Liver (tissue), 9 donors: ENCODE data around the gene CIZ1. TPM values are rescaled to one million over a fixed set of nuclear protein-coding genes. Genes with fewer than 3 reads are reported as not detected.

ENCODE experiments used
- DNase-seq: peaks from one replicate; pipeline ENCODE4 v3.0.0-alpha.2; 2017; ENCODE audit warnings: low spot score
- H3K27ac ChIP-seq, 2 donors: one replicate each; pipeline ENCODE4 v1.7.0; 2013; ENCODE audit warnings: inconsistent platforms in 2 of 2, low read length in 2 of 2, control low read depth in 1 of 2, low read depth in 1 of 2, mild to moderate bottlenecking in 1 of 2
- H3K27me3 ChIP-seq, 4 donors: one replicate each; pipeline versions ENCODE4 v1.6.1 to v1.7.0; 2013; ENCODE audit warnings: low read length in 3 of 4, inconsistent platforms in 1 of 4, mild to moderate bottlenecking in 1 of 4, moderate library complexity in 1 of 4; ENCODE audit not compliant: control insufficient read depth in 4 of 4, insufficient read depth in 4 of 4
- H3K36me3 ChIP-seq, 4 donors: one replicate each; pipeline versions ENCODE4 v1.6.1 to v1.7.0; 2013; ENCODE audit warnings: low read length in 3 of 4, mild to moderate bottlenecking in 3 of 4, low read depth in 1 of 4, moderate library complexity in 1 of 4; ENCODE audit not compliant: control insufficient read depth in 4 of 4, insufficient read depth in 3 of 4
- H3K4me1 ChIP-seq, 4 donors: one replicate each; pipeline versions ENCODE4 v1.6.1 to v1.7.0; 2013; ENCODE audit warnings: low read length in 3 of 4, mild to moderate bottlenecking in 3 of 4, moderate library complexity in 1 of 4; ENCODE audit not compliant: control insufficient read depth in 4 of 4, insufficient read depth in 4 of 4
- H3K4me3 ChIP-seq, 3 donors: one replicate each; pipeline versions ENCODE4 v1.6.1 to v1.7.0; 2013; ENCODE audit warnings: low read length in 3 of 3, control low read depth in 1 of 3, low read depth in 1 of 3, mild to moderate bottlenecking in 1 of 3
- H3K9ac ChIP-seq, 2 donors: one replicate each; pipeline ENCODE4 v1.7.0; 2013; ENCODE audit warnings: low read length in 2 of 2, mild to moderate bottlenecking in 2 of 2, moderate library complexity in 2 of 2, control low read depth in 1 of 2, low read depth in 1 of 2
- H3K9me3 ChIP-seq, 4 donors: one replicate each; pipeline versions ENCODE4 v1.6.1 to v1.7.0; 2013; ENCODE audit warnings: low read length in 3 of 4; ENCODE audit not compliant: control insufficient read depth in 4 of 4
- EGR1 ChIP-seq, 2 donors: IDR thresholded peaks; 2 replicates each; pipeline ENCODE4 v1.6.1; 2016 to 2018; ENCODE audit warnings: antibody characterized with exemption in 2 of 2, low read depth in 2 of 2
- FOXA1 ChIP-seq: IDR thresholded peaks from 2 replicates; pipeline ENCODE4 v1.6.1; 2016; ENCODE audit warnings: antibody characterized with exemption
- FOXA2 ChIP-seq: IDR thresholded peaks from 2 replicates; pipeline ENCODE4 v1.6.1; 2016; ENCODE audit warnings: antibody characterized with exemption
- GABPA ChIP-seq, 2 donors: IDR thresholded peaks in 1 of 2; conservative IDR thresholded peaks in 1 of 2; 2 replicates each; pipeline ENCODE4 v1.6.1; 2016; ENCODE audit warnings: antibody characterized with exemption in 2 of 2, mild to moderate bottlenecking in 1 of 2, moderate library complexity in 1 of 2
- HNF4A ChIP-seq, 2 donors: conservative IDR thresholded peaks; 2 replicates each; pipeline ENCODE4 v1.6.1; 2016; ENCODE audit warnings: antibody characterized with exemption in 2 of 2, mild to moderate bottlenecking in 2 of 2
- HNF4G ChIP-seq: IDR thresholded peaks from 2 replicates; pipeline ENCODE4 v1.6.1; 2016; ENCODE audit warnings: antibody characterized with exemption
- JUND ChIP-seq, 2 donors: IDR thresholded peaks; 2 replicates each; pipeline ENCODE4 v1.6.1; 2016; ENCODE audit warnings: antibody characterized with exemption in 2 of 2
- NR2F2 ChIP-seq: IDR thresholded peaks from 2 replicates; pipeline ENCODE4 v1.6.1; 2016; ENCODE audit warnings: antibody characterized with exemption
- RAD21 ChIP-seq, 2 donors: IDR thresholded peaks; 2 replicates each; pipeline ENCODE4 v1.6.1; 2016; ENCODE audit warnings: antibody characterized with exemption in 2 of 2, mild to moderate bottlenecking in 2 of 2
- RXRA ChIP-seq, 2 donors: IDR thresholded peaks; 2 replicates each; pipeline ENCODE4 v1.6.1; 2017 to 2018; ENCODE audit warnings: antibody characterized with exemption in 2 of 2, mild to moderate bottlenecking in 1 of 2
- SP1 ChIP-seq: IDR thresholded peaks from 2 replicates; pipeline ENCODE4 v1.6.1; 2018; ENCODE audit warnings: antibody characterized with exemption, mild to moderate bottlenecking
- TAF1 ChIP-seq: conservative IDR thresholded peaks from 2 replicates; pipeline ENCODE4 v1.6.1; 2016; ENCODE audit warnings: antibody characterized with exemption, mild to moderate bottlenecking
- YY1 ChIP-seq: IDR thresholded peaks from 2 replicates; pipeline ENCODE4 v1.6.1; 2016; ENCODE audit warnings: antibody characterized with exemption, mild to moderate bottlenecking
- WGBS: extraction: QIAGEN DNeasy Blood & Tissue Kit; methylation state at CpG from one replicate; pipeline ENCODE4 v1.1.7; 2013; 5-methylcytosine and 5-hydroxymethylcytosine counted together
- polyA plus RNA-seq, 2 donors: library from polyadenylated mRNA; stranded (reverse) in 1 of 2; unstranded in 1 of 2; fragments of 200-250 nt in 1 of 2; fragments of >200 nt in 1 of 2; fragmentation: Nextera tagmentation in 1 of 2; extraction: Ambion mirVana in 1 of 2; gene quantifications; one replicate each; pipeline versions ENCODE4 v1.2.1 to v1.2.3, GENCODE V29; 2013 to 2015
- total RNA-seq, 2 donors: library from RNA; depleted of rRNA; stranded (reverse); fragments of >200 nt; gene quantifications; one replicate each; pipeline ENCODE4 v1.2.3, GENCODE V29; 2014
- TF ChIP-seq, protein P1 (sequence below): fragments of 150-350 bp; IDR thresholded peaks from 2 replicates; pipeline ENCODE4 v1.5.1; 2017; ENCODE audit warnings: improper control_type of control experiment, low read depth, low read length; ENCODE audit not compliant: missing input control
- TF ChIP-seq, protein P2 (sequence below): IDR thresholded peaks from 2 replicates; pipeline ENCODE4 v1.6.1; 2016; ENCODE audit warnings: antibody characterized with exemption
- TF ChIP-seq, protein P3 (sequence below): IDR thresholded peaks from 2 replicates; pipeline ENCODE4 v1.6.1; 2016; ENCODE audit warnings: antibody characterized with exemption
- TF ChIP-seq, protein P4 (sequence below): IDR thresholded peaks from 2 replicates; pipeline ENCODE4 v1.6.1; 2016; ENCODE audit warnings: antibody characterized with exemption, mild to moderate bottlenecking
- TF ChIP-seq, protein P5 (sequence below): IDR thresholded peaks from 2 replicates; pipeline ENCODE4 v1.6.1; 2016; ENCODE audit warnings: antibody characterized with exemption
- donor health status: healthy.
- donor health status: healthy.
- donor health status: healthy.
- donor health status: healthy.
- donor health status: healthy.

Gene CIZ1
- total and polyA plus RNA-seq, 4 donors = 12.5 to 15.5 (median 13.7) TPM

DNA sequence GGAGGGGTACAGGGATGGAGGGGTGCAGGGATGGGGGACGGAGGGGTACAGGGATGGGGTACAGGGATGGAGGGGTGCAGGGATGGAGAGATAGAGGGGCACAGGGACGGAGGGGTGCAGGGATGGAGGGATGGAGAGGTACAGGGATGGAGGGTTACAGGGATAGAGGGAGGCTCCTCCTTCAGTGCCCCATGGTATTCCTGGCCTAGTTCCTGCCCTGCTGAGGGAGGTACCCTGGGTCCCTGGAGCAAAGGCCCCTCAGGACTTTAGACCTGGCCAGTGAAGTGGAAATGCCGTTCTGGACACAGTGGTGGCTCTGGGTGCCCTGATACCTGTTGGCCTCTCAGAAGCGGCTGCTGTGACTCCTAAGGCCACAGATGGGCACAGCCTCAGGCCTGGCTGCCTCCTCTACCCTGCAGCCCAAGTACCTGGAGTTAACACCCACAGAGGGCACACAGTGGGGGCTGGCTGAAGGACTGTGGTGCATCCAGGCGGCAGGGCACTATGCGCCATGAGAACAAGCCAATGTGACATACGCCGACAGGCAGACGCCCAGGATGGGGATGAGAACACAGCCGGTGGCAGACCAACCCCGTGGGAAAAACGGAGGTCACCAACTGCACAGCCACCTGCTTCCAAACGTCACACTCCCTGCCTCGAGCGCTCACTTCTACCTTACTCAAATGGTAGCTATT is 72.3 kb downstream of the CIZ1 start:
- H3K27me3 ChIP-seq = no peaks in the 10 kb centered on the region
- DNase-seq = no peak
- TF ChIP-seq HNF4A (conservative IDR thresholded peaks at IDR 0.05) = no peak
- TF ChIP-seq, protein P1, sequence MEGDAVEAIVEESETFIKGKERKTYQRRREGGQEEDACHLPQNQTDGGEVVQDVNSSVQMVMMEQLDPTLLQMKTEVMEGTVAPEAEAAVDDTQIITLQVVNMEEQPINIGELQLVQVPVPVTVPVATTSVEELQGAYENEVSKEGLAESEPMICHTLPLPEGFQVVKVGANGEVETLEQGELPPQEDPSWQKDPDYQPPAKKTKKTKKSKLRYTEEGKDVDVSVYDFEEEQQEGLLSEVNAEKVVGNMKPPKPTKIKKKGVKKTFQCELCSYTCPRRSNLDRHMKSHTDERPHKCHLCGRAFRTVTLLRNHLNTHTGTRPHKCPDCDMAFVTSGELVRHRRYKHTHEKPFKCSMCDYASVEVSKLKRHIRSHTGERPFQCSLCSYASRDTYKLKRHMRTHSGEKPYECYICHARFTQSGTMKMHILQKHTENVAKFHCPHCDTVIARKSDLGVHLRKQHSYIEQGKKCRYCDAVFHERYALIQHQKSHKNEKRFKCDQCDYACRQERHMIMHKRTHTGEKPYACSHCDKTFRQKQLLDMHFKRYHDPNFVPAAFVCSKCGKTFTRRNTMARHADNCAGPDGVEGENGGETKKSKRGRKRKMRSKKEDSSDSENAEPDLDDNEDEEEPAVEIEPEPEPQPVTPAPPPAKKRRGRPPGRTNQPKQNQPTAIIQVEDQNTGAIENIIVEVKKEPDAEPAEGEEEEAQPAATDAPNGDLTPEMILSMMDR = no peak
- no peak overlapping the region for H3K27ac ChIP-seq
- H3K4me1 ChIP-seq = peaks cover 9 to 33% (median 23%) of the 10 kb centered on the region in 4 donors
- H3K4me3 ChIP-seq = no peak overlapping the region
- H3K9me3 ChIP-seq = no peaks in the 10 kb centered on the region
- no peak overlapping the region for H3K9ac ChIP-seq
- H3K36me3 ChIP-seq = peaks cover 3 to 22% (median 4%) of the 10 kb centered on the region in 4 donors
- WGBS = 76% methylated on average over 15 of the region's 15 CpGs

DNA sequence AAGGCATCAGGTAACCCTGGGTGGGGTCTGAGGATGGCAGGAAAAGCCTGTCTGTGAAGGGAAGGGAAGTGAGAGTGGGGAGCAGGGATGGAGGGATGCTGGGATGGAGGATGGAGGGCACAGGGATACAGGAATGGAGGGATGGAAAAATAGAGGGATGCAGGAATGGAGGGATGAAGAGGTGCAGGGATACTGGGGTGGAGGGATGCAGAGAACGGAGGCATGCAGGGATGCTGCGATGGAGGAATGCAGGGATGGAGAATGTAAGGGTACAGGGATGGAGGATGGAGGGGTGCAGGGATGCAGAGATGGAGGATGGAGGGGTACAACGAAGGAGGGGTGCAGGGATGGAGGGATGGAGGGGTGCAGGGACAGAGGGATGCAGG is 72.9 kb downstream of the CIZ1 start:
- Histone ChIP-seq H3K9ac (no peak overlapping the region), H3K9me3 (no peaks in the 10 kb centered on the region), H3K27ac (no peak overlapping the region), H3K4me1 (peaks cover 11 to 35% (median 24%) of the 10 kb centered on the region in 4 donors), H3K36me3 (peaks cover 3 to 22% (median 4%) of the 10 kb centered on the region in 4 donors), H3K4me3 (no peak overlapping the region), H3K27me3 (no peaks in the 10 kb centered on the region)
- DNase-seq = no peak
- TF ChIP-seq SP1 = no peak
- TF ChIP-seq, protein P2, sequence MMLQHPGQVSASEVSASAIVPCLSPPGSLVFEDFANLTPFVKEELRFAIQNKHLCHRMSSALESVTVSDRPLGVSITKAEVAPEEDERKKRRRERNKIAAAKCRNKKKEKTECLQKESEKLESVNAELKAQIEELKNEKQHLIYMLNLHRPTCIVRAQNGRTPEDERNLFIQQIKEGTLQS = no peak
- TF ChIP-seq TAF1 = no peak
- TF ChIP-seq NR2F2 = no peak
- TF ChIP-seq FOXA1 = no peak
- no peak for TF ChIP-seq JUND (IDR thresholded peaks at IDR 0.05)
- TF ChIP-seq, protein P1 = no peak
- TF ChIP-seq RXRA (IDR thresholded peaks at IDR 0.05) = no peak
- TF ChIP-seq, protein P3, sequence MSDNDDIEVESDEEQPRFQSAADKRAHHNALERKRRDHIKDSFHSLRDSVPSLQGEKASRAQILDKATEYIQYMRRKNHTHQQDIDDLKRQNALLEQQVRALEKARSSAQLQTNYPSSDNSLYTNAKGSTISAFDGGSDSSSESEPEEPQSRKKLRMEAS = no peak
- no peak for TF ChIP-seq YY1
- no peak for TF ChIP-seq GABPA (IDR thresholded peaks at IDR 0.05 in 1 of 2, conservative IDR thresholded peaks at IDR 0.05 in 1 of 2)
- no peak for TF ChIP-seq EGR1 (IDR thresholded peaks at IDR 0.05; ENCODE audit: low read depth in 2 of 2)
- TF ChIP-seq, protein P4, sequence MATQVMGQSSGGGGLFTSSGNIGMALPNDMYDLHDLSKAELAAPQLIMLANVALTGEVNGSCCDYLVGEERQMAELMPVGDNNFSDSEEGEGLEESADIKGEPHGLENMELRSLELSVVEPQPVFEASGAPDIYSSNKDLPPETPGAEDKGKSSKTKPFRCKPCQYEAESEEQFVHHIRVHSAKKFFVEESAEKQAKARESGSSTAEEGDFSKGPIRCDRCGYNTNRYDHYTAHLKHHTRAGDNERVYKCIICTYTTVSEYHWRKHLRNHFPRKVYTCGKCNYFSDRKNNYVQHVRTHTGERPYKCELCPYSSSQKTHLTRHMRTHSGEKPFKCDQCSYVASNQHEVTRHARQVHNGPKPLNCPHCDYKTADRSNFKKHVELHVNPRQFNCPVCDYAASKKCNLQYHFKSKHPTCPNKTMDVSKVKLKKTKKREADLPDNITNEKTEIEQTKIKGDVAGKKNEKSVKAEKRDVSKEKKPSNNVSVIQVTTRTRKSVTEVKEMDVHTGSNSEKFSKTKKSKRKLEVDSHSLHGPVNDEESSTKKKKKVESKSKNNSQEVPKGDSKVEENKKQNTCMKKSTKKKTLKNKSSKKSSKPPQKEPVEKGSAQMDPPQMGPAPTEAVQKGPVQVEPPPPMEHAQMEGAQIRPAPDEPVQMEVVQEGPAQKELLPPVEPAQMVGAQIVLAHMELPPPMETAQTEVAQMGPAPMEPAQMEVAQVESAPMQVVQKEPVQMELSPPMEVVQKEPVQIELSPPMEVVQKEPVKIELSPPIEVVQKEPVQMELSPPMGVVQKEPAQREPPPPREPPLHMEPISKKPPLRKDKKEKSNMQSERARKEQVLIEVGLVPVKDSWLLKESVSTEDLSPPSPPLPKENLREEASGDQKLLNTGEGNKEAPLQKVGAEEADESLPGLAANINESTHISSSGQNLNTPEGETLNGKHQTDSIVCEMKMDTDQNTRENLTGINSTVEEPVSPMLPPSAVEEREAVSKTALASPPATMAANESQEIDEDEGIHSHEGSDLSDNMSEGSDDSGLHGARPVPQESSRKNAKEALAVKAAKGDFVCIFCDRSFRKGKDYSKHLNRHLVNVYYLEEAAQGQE = no peak
- TF ChIP-seq, protein P5, sequence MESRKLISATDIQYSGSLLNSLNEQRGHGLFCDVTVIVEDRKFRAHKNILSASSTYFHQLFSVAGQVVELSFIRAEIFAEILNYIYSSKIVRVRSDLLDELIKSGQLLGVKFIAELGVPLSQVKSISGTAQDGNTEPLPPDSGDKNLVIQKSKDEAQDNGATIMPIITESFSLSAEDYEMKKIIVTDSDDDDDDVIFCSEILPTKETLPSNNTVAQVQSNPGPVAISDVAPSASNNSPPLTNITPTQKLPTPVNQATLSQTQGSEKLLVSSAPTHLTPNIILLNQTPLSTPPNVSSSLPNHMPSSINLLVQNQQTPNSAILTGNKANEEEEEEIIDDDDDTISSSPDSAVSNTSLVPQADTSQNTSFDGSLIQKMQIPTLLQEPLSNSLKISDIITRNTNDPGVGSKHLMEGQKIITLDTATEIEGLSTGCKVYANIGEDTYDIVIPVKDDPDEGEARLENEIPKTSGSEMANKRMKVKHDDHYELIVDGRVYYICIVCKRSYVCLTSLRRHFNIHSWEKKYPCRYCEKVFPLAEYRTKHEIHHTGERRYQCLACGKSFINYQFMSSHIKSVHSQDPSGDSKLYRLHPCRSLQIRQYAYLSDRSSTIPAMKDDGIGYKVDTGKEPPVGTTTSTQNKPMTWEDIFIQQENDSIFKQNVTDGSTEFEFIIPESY = no peak
- TF ChIP-seq FOXA2 = no peak
- no peak for TF ChIP-seq HNF4A (conservative IDR thresholded peaks at IDR 0.05)
- TF ChIP-seq HNF4G = no peak
- TF ChIP-seq RAD21 (IDR thresholded peaks at IDR 0.05) = no peak
- WGBS = 50% methylated on average over 3 of the region's 3 CpGs
